ENCODE results near the gene LCLAT1. TPM values are rescaled to one million over a fixed set of nuclear protein-coding genes. Genes with fewer than 3 reads are reported as not detected.

Gene LCLAT1
- total and polyA plus RNA-seq, 8 donors: 13.1 to 24.9 (median 14.8) TPM

GRCh38 chr2:30628341-30628740, 181.3 kb downstream of the LCLAT1 start:
- TF ChIP-seq CTCF (IDR thresholded peaks at IDR 0.05): no peak
- ATAC-seq (peak; percentile 65), DNase-seq (no peak)
- Histone ChIP-seq H3K27me3 (no peaks in the 10 kb centered on the region), H3K4me3 (no peak overlapping the region), H3K9me3 (no peaks in the 10 kb centered on the region), H3K36me3 (no peaks in the 10 kb centered on the region), H3K4me1 (no peaks in the 10 kb centered on the region), H3K27ac (no peak overlapping the region)
- intact Hi-C loops (cut with DNase I): no loop called here

- Histone ChIP-seq H3K36me3 (no peaks in the 10 kb centered on the region), H3K9me3 (no peaks in the 10 kb centered on the region), H3K27ac (no peak overlapping the region), H3K4me1 (no peaks in the 10 kb centered on the region), H3K4me3 (no peak overlapping the region), H3K27me3 (no peaks in the 10 kb centered on the region)
- ATAC-seq (no peak), DNase-seq (no peak)
- intact Hi-C loops (cut with DNase I): no loop called here
- no peak for TF ChIP-seq CTCF (IDR thresholded peaks at IDR 0.05)
Measured at GRCh38 chr2:30629866-30630265, 182.8 kb downstream of the LCLAT1 start.

- Histone ChIP-seq H3K36me3 (no peaks in the 10 kb centered on the region), H3K9me3 (no peaks in the 10 kb centered on the region), H3K27ac (no peak overlapping the region), H3K27me3 (no peaks in the 10 kb centered on the region), H3K4me3 (no peak overlapping the region), H3K4me1 (no peaks in the 10 kb centered on the region)
- DNase-seq (no peak), ATAC-seq (no peak)
- intact Hi-C loops (cut with DNase I): no loop called here
- TF ChIP-seq CTCF (IDR thresholded peaks at IDR 0.05): no peak
Measured at GRCh38 chr2:30631051-30631671, 184.1 kb downstream of the LCLAT1 start.

GRCh38 chr2:30633039-30633438, 186.0 kb downstream of the LCLAT1 start:
- no peak for DNase-seq
- no peaks in the 10 kb centered on the region for H3K9me3 ChIP-seq
- H3K4me3 ChIP-seq: no peak overlapping the region
- H3K27me3 ChIP-seq: no peaks in the 10 kb centered on the region
- H3K4me1 ChIP-seq: no peaks in the 10 kb centered on the region
- no peak overlapping the region for H3K27ac ChIP-seq
- intact Hi-C loops (cut with DNase I): no loop called here
- TF ChIP-seq CTCF (IDR thresholded peaks at IDR 0.05): no peak
- ATAC-seq: no peak
- H3K36me3 ChIP-seq: no peaks in the 10 kb centered on the region

- H3K27me3 ChIP-seq: no peaks in the 10 kb centered on the region
- TF ChIP-seq CTCF (IDR thresholded peaks at IDR 0.05): no peak
- no peak overlapping the region for H3K4me3 ChIP-seq
- H3K9me3 ChIP-seq: no peaks in the 10 kb centered on the region
- DNase-seq (no peak), ATAC-seq (no peak)
- peak overlapping the region in 1 of 2 donors; percentile 21 for H3K27ac ChIP-seq
- intact Hi-C loops (cut with DNase I): no loop called here
- H3K36me3 ChIP-seq: peaks cover 0 to 10% of the 10 kb centered on the region in 2 donors
- no peaks in the 10 kb centered on the region for H3K4me1 ChIP-seq
Measured at GRCh38 chr2:30636311-30636710, 189.3 kb downstream of the LCLAT1 start.
